ENCODE measurements around the gene APOC1. TPM values are rescaled to one million over a fixed set of nuclear protein-coding genes. Genes with fewer than 3 reads are reported as not detected.

The APOC1 gene
- polyA plus RNA-seq, 1 of the 3 experiments (the other 2 are of a cell fraction): 2.7 TPM

DNA sequence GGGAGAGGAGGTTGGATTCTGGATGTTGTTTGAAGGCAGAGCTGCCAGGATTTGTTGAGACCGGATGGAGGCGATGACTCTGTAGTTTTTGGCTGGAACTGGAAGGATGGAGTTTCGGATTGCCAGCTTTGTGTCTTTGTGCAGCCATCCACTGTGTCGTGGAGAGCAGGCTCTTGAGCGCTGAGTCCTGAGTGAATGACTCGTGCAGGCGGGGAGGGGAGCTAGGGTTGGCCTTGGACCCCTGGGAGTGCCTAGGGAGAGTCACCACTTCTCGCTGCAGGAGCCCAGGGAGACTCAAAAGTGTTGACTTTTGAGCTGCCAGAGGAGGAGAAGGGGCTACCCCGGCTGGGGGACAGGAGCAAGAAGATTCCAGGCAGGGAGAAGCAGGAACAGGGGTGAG lies 19.5 kb upstream of the APOC1 start:
- H3K79me2 ChIP-seq (ENCODE audit: insufficient read depth): peaks cover 56% of the 10 kb centered on the region
- no peaks in the 10 kb centered on the region for H3K27me3 ChIP-seq (ENCODE audit: insufficient read depth)

More for the DNA sequence above, 19.5 kb upstream of the APOC1 start:
- no peak overlapping the region for H3K4me2 ChIP-seq
- H3K9ac ChIP-seq: no peak overlapping the region
- H3F3A ChIP-seq (replicated peaks; ENCODE audit: insufficient read depth): peaks cover 3% of the 10 kb centered on the region
- 73% methylated on average over 9 of the region's 9 CpGs for WGBS (ENCODE audit: low lambda C conversion rate)
- H3K36me3 ChIP-seq (replicated peaks in 1 of 2; ENCODE audit: control insufficient read depth in 1 of 2, insufficient read depth in 2 of 2, low read length in 1 of 2): peaks cover 30 to 49% of the 10 kb centered on the region in 2 experiments
- DNase-seq: no peak
- no peak for TF ChIP-seq JUND (IDR thresholded peaks at IDR 0.05)
- no peak for TF ChIP-seq CHD2 (IDR thresholded peaks at IDR 0.05; ENCODE audit: low read length, partially characterized antibody)
- TF ChIP-seq RXRA (IDR thresholded peaks at IDR 0.05; ENCODE audit: borderline replicate concordance, low read depth): no peak
- TF ChIP-seq, protein P1, sequence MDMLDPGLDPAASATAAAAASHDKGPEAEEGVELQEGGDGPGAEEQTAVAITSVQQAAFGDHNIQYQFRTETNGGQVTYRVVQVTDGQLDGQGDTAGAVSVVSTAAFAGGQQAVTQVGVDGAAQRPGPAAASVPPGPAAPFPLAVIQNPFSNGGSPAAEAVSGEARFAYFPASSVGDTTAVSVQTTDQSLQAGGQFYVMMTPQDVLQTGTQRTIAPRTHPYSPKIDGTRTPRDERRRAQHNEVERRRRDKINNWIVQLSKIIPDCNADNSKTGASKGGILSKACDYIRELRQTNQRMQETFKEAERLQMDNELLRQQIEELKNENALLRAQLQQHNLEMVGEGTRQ (IDR thresholded peaks at IDR 0.05; ENCODE audit: borderline replicate concordance, low read depth, low read length): no peak
- TF ChIP-seq RFX5 (IDR thresholded peaks at IDR 0.05; ENCODE audit: low read length): no peak
- no peak for TF ChIP-seq YY1 (IDR thresholded peaks at IDR 0.05; ENCODE audit: low read depth)
- no peak for TF ChIP-seq CTCF (IDR thresholded peaks at IDR 0.05)
- TF ChIP-seq, protein P2, sequence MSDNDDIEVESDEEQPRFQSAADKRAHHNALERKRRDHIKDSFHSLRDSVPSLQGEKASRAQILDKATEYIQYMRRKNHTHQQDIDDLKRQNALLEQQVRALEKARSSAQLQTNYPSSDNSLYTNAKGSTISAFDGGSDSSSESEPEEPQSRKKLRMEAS (IDR thresholded peaks at IDR 0.05; ENCODE audit: low read depth): no peak
- TF ChIP-seq GABPA (IDR thresholded peaks at IDR 0.05; ENCODE audit: low read depth): no peak
- TF ChIP-seq FOXM1 (IDR thresholded peaks at IDR 0.05; ENCODE audit: low read depth): no peak
- no peak for TF ChIP-seq NFIC (IDR thresholded peaks at IDR 0.05; ENCODE audit: borderline replicate concordance)
- TF ChIP-seq RAD21 (IDR thresholded peaks at IDR 0.05; ENCODE audit: low read length): no peak
- no peak for TF ChIP-seq IRF3 (IDR thresholded peaks at IDR 0.05; ENCODE audit: low read depth, low read length)
- ChIA-PET CTCF (interaction anchor here (1.0 to 1.4 kb wide), 2 partner anchors 9 to 57 kb away, joined by 5 to 10 read pairs; no protein-coding TSS in a partner anchor), POLR2A (no interaction called here)
- peaks cover 5 to 17% of the 10 kb centered on the region in 2 experiments; a peak in 2 of 4 replicates for H3K4me1 ChIP-seq (ENCODE audit: control insufficient read depth in 1 of 2, insufficient read depth in 2 of 2, low read depth in 1 of 2, low read length in 1 of 2)
- H3K27ac ChIP-seq (ENCODE audit: low read depth in 2 of 2, low read length in 1 of 2): no peak overlapping the region
- no peaks in the 10 kb centered on the region for H3K9me3 ChIP-seq
- H3K4me3 ChIP-seq (ENCODE audit: low read depth in 2 of 2, low read length in 1 of 2): no peak overlapping the region
- no peaks in the 10 kb centered on the region for H4K20me1 ChIP-seq (ENCODE audit: insufficient read depth)
- no peaks in the 10 kb centered on the region for H3K9me2 ChIP-seq
- H2AFZ ChIP-seq (ENCODE audit: low read depth): no peak overlapping the region
